Measurements from ENCODE around the gene GDF10.

The GDF10 gene

DNA sequence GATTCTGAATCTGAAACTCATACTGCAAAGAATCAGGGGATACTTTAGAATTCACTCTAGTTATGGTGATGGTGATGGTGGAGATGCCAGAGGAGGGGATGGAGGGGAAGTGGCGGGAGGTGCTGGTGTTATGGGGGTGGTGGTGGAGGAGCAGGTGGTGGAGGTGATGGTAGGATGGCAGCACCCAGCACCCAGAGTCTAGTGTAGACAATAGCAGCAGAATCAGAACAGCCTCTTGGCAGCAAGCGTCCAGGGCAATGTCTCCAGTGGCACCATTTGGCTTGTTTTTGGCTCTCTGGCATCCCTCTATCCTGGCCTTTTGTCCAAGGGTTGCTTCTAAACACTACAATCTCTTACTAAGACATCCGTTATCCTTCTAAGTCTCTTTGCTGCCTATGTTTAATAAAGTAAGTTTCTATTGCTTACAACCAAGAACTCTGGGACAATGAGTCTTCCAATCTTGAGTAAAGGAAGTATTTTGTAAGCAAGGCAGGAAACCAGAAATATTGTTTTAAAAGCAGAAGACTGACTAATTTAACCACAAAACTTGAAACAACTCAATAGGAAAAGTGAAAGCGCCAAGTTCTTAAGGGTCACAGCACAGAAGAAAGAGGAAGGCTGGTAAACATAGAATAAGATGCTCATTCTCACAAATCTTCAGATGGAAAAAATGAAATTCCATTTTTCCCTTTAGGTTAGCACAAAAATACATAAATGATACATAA, 42.4 kb upstream of the GDF10 start:
- H3K27ac ChIP-seq (ENCODE audit: low read depth, low read length): no peak overlapping the region
- H3K36me3 ChIP-seq (ENCODE audit: insufficient read depth, low read length): no peaks in the 10 kb centered on the region
- no peaks in the 10 kb centered on the region for H3K4me1 ChIP-seq (ENCODE audit: control insufficient read depth, insufficient read depth, low read length, unreplicated experiment)

DNA sequence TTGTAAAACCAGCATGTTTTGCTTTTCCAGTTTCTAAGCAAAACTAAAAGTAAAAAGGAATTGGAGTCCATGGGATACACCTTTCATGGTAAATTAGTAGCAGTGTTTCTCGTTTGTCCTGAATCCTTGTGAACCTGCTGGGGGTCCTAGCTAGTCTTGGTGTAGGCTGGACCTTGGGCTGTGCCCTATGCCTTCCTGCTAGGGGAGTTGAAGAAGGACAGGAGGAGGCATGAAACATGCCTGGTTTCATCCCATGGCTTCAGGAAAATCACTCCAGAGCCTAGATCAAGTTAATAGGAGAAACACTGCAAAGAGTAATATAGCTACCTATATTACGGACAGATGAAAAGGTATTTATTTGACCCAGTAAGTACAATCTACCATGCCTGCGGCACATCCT, 41.1 kb upstream of the GDF10 start:
- Histone ChIP-seq H3K36me3 (ENCODE audit: insufficient read depth, low read length) (no peaks in the 10 kb centered on the region), H3K27ac (ENCODE audit: low read depth, low read length) (no peak overlapping the region), H2AFZ (ENCODE audit: low read length, unreplicated experiment) (no peak overlapping the region), H3K4me3 (ENCODE audit: low read depth, low read length) (no peak overlapping the region), H3K27me3 (ENCODE audit: insufficient read depth, low read length) (peaks cover 30% of the 10 kb centered on the region), H3K79me2 (ENCODE audit: control insufficient read depth, insufficient read depth, low read length, unreplicated experiment) (no peaks in the 10 kb centered on the region), H3K4me1 (ENCODE audit: control insufficient read depth, insufficient read depth, low read length, unreplicated experiment) (no peaks in the 10 kb centered on the region)

More for the DNA sequence above, 42.4 kb upstream of the GDF10 start:
- Histone ChIP-seq H3K79me2 (ENCODE audit: control insufficient read depth, insufficient read depth, low read length, unreplicated experiment) (no peaks in the 10 kb centered on the region), H2AFZ (ENCODE audit: low read length, unreplicated experiment) (no peak overlapping the region), H3K27me3 (ENCODE audit: insufficient read depth, low read length) (peaks cover 19% of the 10 kb centered on the region), H3K4me3 (ENCODE audit: low read depth, low read length) (no peak overlapping the region)

DNA sequence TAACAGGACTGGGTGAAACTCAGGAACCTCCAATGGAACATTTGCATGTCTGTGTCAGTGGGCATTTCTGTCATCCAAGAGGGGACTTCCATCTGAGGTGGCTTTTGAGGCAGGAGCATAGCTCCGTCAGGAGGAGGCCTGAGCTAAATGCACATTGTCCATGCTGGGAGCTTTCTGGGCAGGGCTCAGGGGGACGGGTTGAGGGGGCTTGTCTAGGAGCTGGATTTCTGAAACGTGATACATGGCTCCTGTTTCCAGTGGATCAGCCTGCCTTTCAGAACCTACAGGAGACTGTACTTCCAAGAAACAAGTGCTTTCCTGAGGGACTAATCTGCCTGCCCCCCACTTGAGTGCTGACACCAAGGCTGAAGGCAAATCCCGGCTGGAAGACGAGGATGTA, 40.5 kb upstream of the GDF10 start:
- Histone ChIP-seq H3K4me3 (ENCODE audit: low read depth, low read length) (no peak overlapping the region), H3K36me3 (ENCODE audit: insufficient read depth, low read length) (no peaks in the 10 kb centered on the region), H3K79me2 (ENCODE audit: control insufficient read depth, insufficient read depth, low read length, unreplicated experiment) (no peaks in the 10 kb centered on the region), H2AFZ (ENCODE audit: low read length, unreplicated experiment) (no peak overlapping the region), H3K4me1 (ENCODE audit: control insufficient read depth, insufficient read depth, low read length, unreplicated experiment) (no peaks in the 10 kb centered on the region), H3K27me3 (ENCODE audit: insufficient read depth, low read length) (peaks cover 36% of the 10 kb centered on the region), H3K27ac (ENCODE audit: low read depth, low read length) (no peak overlapping the region)

DNA sequence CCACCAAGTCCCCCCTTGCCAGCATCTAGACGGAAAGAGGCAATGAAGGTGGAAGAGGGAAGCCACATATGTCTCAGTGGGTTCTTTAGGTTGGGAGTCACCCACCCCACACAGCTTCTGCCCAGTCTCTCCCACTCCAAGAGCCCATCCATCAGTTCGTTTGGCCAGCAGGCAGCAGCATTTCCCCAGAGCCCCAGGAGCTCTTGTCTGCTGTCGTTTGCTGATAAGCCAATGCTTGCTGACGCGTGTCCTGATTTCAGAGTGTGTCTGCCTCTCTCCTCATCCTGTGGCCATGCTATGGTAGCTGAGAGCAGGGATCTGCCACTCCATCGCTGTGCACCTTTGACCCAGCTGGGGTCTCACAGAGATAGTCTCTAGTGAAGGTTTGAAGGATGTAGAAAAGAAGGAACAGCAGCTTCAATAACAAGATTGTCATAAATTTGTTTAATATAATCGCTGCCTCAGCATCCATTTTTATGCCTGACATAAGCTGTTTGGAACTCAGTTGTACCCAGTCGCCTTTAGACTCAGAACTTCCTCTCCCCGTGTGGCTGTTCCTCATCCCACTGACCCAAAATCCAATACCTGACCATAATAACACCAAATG, 39.4 kb upstream of the GDF10 start:
- no peak overlapping the region for H2AFZ ChIP-seq (ENCODE audit: low read length, unreplicated experiment)
- no peak overlapping the region for H3K4me3 ChIP-seq (ENCODE audit: low read depth, low read length)
- H3K27ac ChIP-seq (ENCODE audit: low read depth, low read length): no peak overlapping the region
- no peaks in the 10 kb centered on the region for H3K79me2 ChIP-seq (ENCODE audit: control insufficient read depth, insufficient read depth, low read length, unreplicated experiment)
- no peaks in the 10 kb centered on the region for H3K4me1 ChIP-seq (ENCODE audit: control insufficient read depth, insufficient read depth, low read length, unreplicated experiment)
- H3K36me3 ChIP-seq (ENCODE audit: insufficient read depth, low read length): no peaks in the 10 kb centered on the region
- H3K27me3 ChIP-seq (ENCODE audit: insufficient read depth, low read length): peaks cover 42% of the 10 kb centered on the region

DNA sequence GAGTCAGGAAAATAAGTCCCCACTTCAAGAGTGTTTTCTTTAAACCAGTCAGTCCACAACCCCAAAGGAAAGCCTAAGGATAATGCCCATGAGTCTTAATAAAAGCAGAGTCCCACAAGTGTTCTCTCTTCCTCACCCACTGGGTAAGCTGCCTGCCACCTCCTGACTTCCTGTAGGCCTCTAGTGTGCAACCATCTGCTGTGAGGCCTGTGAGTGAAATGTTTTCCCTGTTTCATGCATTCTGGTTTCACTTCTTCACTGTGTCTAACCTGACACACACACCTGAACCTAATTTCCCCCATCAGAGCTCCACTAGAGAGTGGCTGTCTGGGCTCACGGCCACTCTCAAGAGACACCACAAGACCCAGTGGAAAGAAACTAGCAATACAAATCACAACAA, 38.9 kb upstream of the GDF10 start:
- Histone ChIP-seq H3K79me2 (ENCODE audit: control insufficient read depth, insufficient read depth, low read length, unreplicated experiment) (no peaks in the 10 kb centered on the region), H3K36me3 (ENCODE audit: insufficient read depth, low read length) (no peaks in the 10 kb centered on the region), H3K27ac (ENCODE audit: low read depth, low read length) (no peak overlapping the region), H3K27me3 (ENCODE audit: insufficient read depth, low read length) (peaks cover 42% of the 10 kb centered on the region), H2AFZ (ENCODE audit: low read length, unreplicated experiment) (no peak overlapping the region), H3K4me1 (ENCODE audit: control insufficient read depth, insufficient read depth, low read length, unreplicated experiment) (no peaks in the 10 kb centered on the region), H3K4me3 (ENCODE audit: low read depth, low read length) (no peak overlapping the region)

DNA sequence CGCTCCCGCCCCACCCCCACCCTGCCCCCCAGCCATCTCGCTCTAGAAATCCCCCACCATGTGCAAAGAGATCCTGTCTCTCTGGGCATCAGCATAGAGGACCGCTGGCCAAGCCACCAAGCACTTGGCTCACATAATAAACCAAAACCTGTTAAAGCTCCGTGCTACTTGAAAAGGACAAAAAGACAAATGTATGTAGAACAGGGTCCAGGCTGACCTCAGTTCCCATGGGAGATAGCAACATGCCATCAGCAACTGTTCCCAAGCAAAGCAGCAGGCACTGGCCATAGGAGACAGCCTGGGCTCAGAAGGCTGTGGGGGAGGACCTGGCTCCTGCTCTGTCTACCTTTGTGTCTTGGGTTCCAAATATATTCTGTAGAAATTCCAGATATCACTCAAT, 38.4 kb upstream of the GDF10 start:
- no peak overlapping the region for H3K27ac ChIP-seq (ENCODE audit: low read depth, low read length)
- H3K27me3 ChIP-seq (ENCODE audit: insufficient read depth, low read length): peaks cover 42% of the 10 kb centered on the region
- H3K36me3 ChIP-seq (ENCODE audit: insufficient read depth, low read length): no peaks in the 10 kb centered on the region
- H2AFZ ChIP-seq (ENCODE audit: low read length, unreplicated experiment): no peak overlapping the region
- no peaks in the 10 kb centered on the region for H3K79me2 ChIP-seq (ENCODE audit: control insufficient read depth, insufficient read depth, low read length, unreplicated experiment)
- H3K4me1 ChIP-seq (ENCODE audit: control insufficient read depth, insufficient read depth, low read length, unreplicated experiment): no peaks in the 10 kb centered on the region
- H3K4me3 ChIP-seq (ENCODE audit: low read depth, low read length): no peak overlapping the region

DNA sequence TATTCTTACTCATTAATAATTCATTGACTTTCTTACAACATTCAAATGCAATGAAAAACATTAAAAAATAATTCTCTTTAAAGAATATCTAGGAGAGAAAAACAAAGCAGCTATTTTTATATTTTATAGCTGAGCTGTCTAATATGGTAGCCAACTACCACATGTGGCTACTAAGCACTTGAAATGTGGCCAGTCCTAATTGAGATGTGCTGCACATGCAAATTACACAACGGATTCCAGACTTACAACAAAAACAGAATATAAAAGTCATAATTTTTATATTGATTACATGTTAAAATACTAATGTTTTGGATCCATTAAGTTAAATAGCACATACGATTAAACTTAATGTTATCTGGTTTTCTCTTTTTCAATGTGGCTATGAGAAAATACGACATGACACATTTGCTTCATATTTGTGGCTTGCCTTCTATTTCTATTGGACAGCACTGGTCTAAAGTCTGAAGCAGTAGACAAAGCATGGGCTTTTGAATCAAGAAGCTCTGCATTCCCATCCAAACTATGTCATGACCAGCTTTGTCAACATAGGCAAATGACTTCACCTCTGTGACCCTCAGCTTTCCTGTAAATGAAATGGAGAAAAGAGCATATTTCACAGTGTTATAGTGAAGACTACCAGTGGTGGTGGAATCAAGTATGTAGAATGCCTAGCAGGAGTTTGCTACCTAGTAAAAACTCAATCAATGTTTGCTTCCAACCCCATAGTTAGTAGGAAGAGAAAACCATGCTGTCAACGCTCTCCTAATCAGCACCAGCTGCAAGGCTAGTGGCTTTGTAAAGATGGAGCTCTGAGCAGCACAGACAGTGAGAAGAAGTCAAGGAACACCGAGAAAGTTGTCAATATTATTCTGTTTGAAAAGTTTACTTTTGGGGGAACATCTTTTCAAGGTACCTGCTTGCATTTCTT, 37.1 kb upstream of the GDF10 start:
- no peak overlapping the region for H2AFZ ChIP-seq (ENCODE audit: low read length, unreplicated experiment)
- peaks cover 48% of the 10 kb centered on the region for H3K27me3 ChIP-seq (ENCODE audit: insufficient read depth, low read length)
- no peaks in the 10 kb centered on the region for H3K79me2 ChIP-seq (ENCODE audit: control insufficient read depth, insufficient read depth, low read length, unreplicated experiment)
- H3K4me1 ChIP-seq (ENCODE audit: control insufficient read depth, insufficient read depth, low read length, unreplicated experiment): no peaks in the 10 kb centered on the region
- H3K27ac ChIP-seq (ENCODE audit: low read depth, low read length): no peak overlapping the region
- no peak overlapping the region for H3K4me3 ChIP-seq (ENCODE audit: low read depth, low read length)
- no peaks in the 10 kb centered on the region for H3K36me3 ChIP-seq (ENCODE audit: insufficient read depth, low read length)

DNA sequence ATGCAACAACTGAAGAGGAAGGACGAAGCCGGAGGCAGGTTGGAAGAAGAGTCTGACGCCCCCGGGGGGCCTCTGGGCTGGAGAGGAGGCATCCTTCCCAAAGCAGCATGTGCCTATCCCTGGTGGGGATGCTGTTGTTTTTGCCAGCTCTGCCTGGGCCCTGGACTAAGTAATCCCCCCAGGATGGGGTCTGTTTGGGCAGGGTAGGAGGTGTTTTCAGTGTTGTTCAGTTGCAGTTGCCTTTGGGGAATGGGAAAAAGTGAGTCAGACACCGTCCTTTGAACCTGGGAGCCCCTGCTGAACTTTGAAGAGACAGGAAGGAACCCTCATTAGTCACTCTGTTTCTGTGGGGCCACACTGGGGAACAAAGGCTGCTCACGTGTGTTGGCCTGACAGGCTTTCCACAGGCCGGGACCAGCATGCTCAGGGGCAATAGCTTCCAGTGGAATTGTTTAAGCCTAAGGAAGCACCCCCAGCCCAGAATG, 35.2 kb upstream of the GDF10 start:
- H3K27me3 ChIP-seq (ENCODE audit: insufficient read depth, low read length): peaks cover 54% of the 10 kb centered on the region
- H3K27ac ChIP-seq (ENCODE audit: low read depth, low read length): no peak overlapping the region
- H3K79me2 ChIP-seq (ENCODE audit: control insufficient read depth, insufficient read depth, low read length, unreplicated experiment): no peaks in the 10 kb centered on the region
- H2AFZ ChIP-seq (ENCODE audit: low read length, unreplicated experiment): no peak overlapping the region
- H3K36me3 ChIP-seq (ENCODE audit: insufficient read depth, low read length): no peaks in the 10 kb centered on the region
- no peak overlapping the region for H3K4me3 ChIP-seq (ENCODE audit: low read depth, low read length)
- H3K4me1 ChIP-seq (ENCODE audit: control insufficient read depth, insufficient read depth, low read length, unreplicated experiment): no peaks in the 10 kb centered on the region

DNA sequence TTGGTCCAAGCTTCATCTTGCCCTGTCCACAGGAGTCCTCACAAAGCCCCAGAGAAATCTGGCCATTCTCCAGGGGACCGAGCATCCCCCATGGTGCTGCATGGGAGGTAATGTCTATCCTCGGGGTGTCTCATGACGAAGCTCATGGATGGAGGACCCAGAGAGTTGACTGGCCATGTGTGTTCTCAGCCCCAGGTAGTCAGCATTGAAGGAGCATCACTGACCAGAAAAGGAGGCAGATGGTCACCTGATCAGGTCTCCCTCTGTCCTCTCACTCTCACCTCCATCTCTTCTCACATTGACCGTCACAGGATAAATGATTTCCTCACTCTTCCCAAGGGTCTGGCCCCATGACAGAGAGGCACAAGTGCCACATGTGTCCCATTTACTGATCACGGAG, 33.4 kb upstream of the GDF10 start:
- H3K27ac ChIP-seq (ENCODE audit: low read depth, low read length): no peak overlapping the region

DNA sequence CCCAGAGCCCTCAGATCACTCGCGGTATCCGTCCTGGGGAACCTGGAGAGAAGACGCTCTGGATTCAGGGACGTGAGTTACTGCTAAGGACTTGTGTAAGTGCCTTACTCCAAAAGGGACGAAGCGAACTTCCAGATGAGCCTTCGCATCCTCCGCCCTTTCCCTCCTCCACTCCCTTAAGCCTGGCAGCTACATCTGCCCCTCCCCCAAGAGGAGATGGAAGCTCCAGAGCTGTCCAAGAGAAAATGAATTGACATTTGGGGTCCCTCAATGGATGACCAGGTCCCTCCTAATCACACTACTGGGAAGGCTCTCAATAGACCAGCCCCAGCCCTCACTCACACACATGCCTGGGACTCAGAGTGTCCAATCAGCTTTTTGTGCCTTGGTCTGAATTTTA, 31.3 kb upstream of the GDF10 start:
- no peaks in the 10 kb centered on the region for H3K4me1 ChIP-seq (ENCODE audit: control insufficient read depth, insufficient read depth, low read length, unreplicated experiment)
- no peak overlapping the region for H3K27ac ChIP-seq (ENCODE audit: low read depth, low read length)
- H3K79me2 ChIP-seq (ENCODE audit: control insufficient read depth, insufficient read depth, low read length, unreplicated experiment): no peaks in the 10 kb centered on the region
- no peaks in the 10 kb centered on the region for H3K36me3 ChIP-seq (ENCODE audit: insufficient read depth, low read length)
- H3K4me3 ChIP-seq (ENCODE audit: low read depth, low read length): no peak overlapping the region
- no peak overlapping the region for H2AFZ ChIP-seq (ENCODE audit: low read length, unreplicated experiment)
- H3K27me3 ChIP-seq (ENCODE audit: insufficient read depth, low read length): peaks cover 54% of the 10 kb centered on the region

More for the DNA sequence above, 33.4 kb upstream of the GDF10 start:
- peaks cover 59% of the 10 kb centered on the region for H3K27me3 ChIP-seq (ENCODE audit: insufficient read depth, low read length)
- no peak overlapping the region for H2AFZ ChIP-seq (ENCODE audit: low read length, unreplicated experiment)
- H3K4me1 ChIP-seq (ENCODE audit: control insufficient read depth, insufficient read depth, low read length, unreplicated experiment): no peaks in the 10 kb centered on the region
- no peaks in the 10 kb centered on the region for H3K79me2 ChIP-seq (ENCODE audit: control insufficient read depth, insufficient read depth, low read length, unreplicated experiment)
- no peak overlapping the region for H3K4me3 ChIP-seq (ENCODE audit: low read depth, low read length)
- no peaks in the 10 kb centered on the region for H3K36me3 ChIP-seq (ENCODE audit: insufficient read depth, low read length)

Measured in ACC112 (cell line).